Testis (tissue), 3 donors: ENCODE results near the gene SLC25A45. TPM values are rescaled to one million over a fixed set of nuclear protein-coding genes. Genes with fewer than 3 reads are reported as not detected.

Experiments used
- DNase-seq: peaks from one replicate; pipeline ENCODE4 v3.0.0-alpha.2; 2019
- H3K27ac ChIP-seq, 2 donors: fragments of 200-600 bp; sonication (generic); one replicate each; pipeline ENCODE4 v1.5.1; 2019
- H3K27me3 ChIP-seq: fragments of 200-600 bp; sonication (generic); one replicate; pipeline ENCODE4 v1.5.1; 2019
- H3K36me3 ChIP-seq: fragments of 200-600 bp; sonication (generic); one replicate; pipeline ENCODE4 v1.5.1; 2017; ENCODE audit warnings: low read depth; ENCODE audit errors: missing control alignments
- H3K4me1 ChIP-seq: fragments of 200-600 bp; sonication (generic); one replicate; pipeline ENCODE4 v1.5.1; 2019
- H3K4me3 ChIP-seq, 2 donors: fragments of 200-600 bp; sonication (generic); one replicate each; pipeline ENCODE4 v1.5.1; 2017 to 2019
- H3K9me3 ChIP-seq: fragments of 200-600 bp; sonication (generic); one replicate; pipeline ENCODE4 v1.5.1; 2017
- POLR2A ChIP-seq: fragments of 450-650 bp; IDR thresholded peaks from one replicate; pipeline ENCODE4 v1.6.1; 2017; ENCODE audit warnings: antibody characterized with exemption, mild to moderate bottlenecking, moderate library complexity
- WGBS, 2 donors: methylation state at CpG; one replicate each; pipeline ENCODE4 v1.1.5; 2018; 5-methylcytosine and 5-hydroxymethylcytosine counted together
- intact Hi-C: fragments of 100-400 bp; cut with DNase I; formaldehyde crosslinking; loops from one replicate; pipeline ENCODE4 v1.15.1; 2023; ENCODE audit warnings: low total_unique reads
- polyA plus RNA-seq: library from polyadenylated mRNA; stranded (reverse); fragments of 350-450 nt; fragmentation: Illumina TruSeq; extraction: RNeasy Lipid Tissue Mini Kit (QIAGEN cat#74804); gene quantifications from one replicate; pipeline ENCODE4 v1.2.3, GENCODE V29; 2014; ENCODE audit warnings: low read depth, low replicate concordance; ENCODE audit not compliant: insufficient read depth
- total RNA-seq, 2 donors: library from RNA; depleted of rRNA; stranded (reverse); fragments of >200 nt; gene quantifications; one replicate each; pipeline ENCODE4 v1.2.3, GENCODE V29; 2016
- TF ChIP-seq, protein P1 (sequence below), 3 experiments: fragments of 450-650 bp in 2 of 3; fragments of 200-600 bp in 1 of 3; sonication (generic) in 1 of 3; IDR thresholded peaks; one replicate each; pipeline ENCODE4 v1.5.1; 2016 to 2019; ENCODE audit warnings: antibody characterized with exemption in 3 of 3, mild to moderate bottlenecking in 2 of 3, moderate library complexity in 1 of 3

Gene SLC25A45
- total and polyA plus RNA-seq, 3 donors from 2014 or later, result 8.0 to 10.6 (median 10.1) TPM

GRCh38 chr11:65395961-65396530 lies 13.6 kb upstream of the SLC25A45 start:
- intact Hi-C loops, result no loop called here
- no peak overlapping the region for H3K4me3 ChIP-seq
- no peaks in the 10 kb centered on the region for H3K9me3 ChIP-seq
- H3K27ac ChIP-seq, result no peak overlapping the region
- H3K27me3 ChIP-seq, result no peaks in the 10 kb centered on the region
- 88 to 92% methylated on average over 3 to 15 of the region's 15 CpGs for WGBS, 2 donors
- peaks cover 21% of the 10 kb centered on the region for H3K4me1 ChIP-seq
- no peak for DNase-seq
- TF ChIP-seq, protein P1, sequence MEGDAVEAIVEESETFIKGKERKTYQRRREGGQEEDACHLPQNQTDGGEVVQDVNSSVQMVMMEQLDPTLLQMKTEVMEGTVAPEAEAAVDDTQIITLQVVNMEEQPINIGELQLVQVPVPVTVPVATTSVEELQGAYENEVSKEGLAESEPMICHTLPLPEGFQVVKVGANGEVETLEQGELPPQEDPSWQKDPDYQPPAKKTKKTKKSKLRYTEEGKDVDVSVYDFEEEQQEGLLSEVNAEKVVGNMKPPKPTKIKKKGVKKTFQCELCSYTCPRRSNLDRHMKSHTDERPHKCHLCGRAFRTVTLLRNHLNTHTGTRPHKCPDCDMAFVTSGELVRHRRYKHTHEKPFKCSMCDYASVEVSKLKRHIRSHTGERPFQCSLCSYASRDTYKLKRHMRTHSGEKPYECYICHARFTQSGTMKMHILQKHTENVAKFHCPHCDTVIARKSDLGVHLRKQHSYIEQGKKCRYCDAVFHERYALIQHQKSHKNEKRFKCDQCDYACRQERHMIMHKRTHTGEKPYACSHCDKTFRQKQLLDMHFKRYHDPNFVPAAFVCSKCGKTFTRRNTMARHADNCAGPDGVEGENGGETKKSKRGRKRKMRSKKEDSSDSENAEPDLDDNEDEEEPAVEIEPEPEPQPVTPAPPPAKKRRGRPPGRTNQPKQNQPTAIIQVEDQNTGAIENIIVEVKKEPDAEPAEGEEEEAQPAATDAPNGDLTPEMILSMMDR (IDR thresholded peaks at IDR 0.05), result no peak
- TF ChIP-seq POLR2A, result no peak
- H3K36me3 ChIP-seq, result no peaks in the 10 kb centered on the region

- H3K27ac ChIP-seq, result no peak overlapping the region
- no peak for TF ChIP-seq POLR2A
- H3K27me3 ChIP-seq, result no peaks in the 10 kb centered on the region
- DNase-seq, result no peak
- H3K36me3 ChIP-seq, result no peaks in the 10 kb centered on the region
- H3K4me1 ChIP-seq, result peaks cover 40% of the 10 kb centered on the region
- intact Hi-C loops, result no loop called here
- no peaks in the 10 kb centered on the region for H3K9me3 ChIP-seq
- no peak overlapping the region for H3K4me3 ChIP-seq
- 80 to 83% methylated on average over 1 to 16 of the region's 20 CpGs for WGBS, 2 donors
Observed at GRCh38 chr11:65394125-65394536, 11.7 kb upstream of the SLC25A45 start.

DNA sequence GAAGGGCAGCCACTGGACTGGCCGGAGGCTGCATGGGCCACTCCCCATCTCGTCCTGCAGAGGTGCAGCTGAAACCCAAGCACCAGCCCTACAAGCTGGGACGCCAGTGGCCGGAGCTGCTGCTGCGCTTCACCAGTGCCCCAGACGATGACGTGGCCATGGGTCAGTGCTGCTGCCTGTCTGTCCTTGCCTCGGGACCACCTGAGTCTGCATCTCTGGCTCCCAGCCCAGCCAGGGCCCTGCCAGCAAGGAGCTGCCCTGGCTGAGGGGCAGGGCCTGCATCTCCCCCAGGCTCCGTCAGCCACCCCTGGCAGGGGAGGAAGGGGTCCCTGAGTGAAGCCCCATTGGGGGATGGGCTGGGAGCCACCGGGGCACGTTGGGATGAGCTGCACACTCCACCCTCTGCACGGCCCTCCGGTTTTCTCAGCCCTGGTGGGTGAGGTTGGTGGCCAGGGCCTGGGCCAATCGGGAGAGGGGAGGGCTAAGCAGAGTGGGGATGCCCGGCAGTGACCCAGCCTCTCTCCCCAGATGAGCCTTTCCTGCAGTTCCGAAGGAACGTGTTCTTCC lies 11.2 kb upstream of the SLC25A45 start:
- H3K4me1 ChIP-seq, result peaks cover 44% of the 10 kb centered on the region
- intact Hi-C loops, result no loop called here
- no peaks in the 10 kb centered on the region for H3K36me3 ChIP-seq
- TF ChIP-seq POLR2A, result no peak
- TF ChIP-seq, protein P1 (IDR thresholded peaks at IDR 0.05), result no peak
- H3K27ac ChIP-seq, result no peak overlapping the region
- no peak for DNase-seq
- no peaks in the 10 kb centered on the region for H3K9me3 ChIP-seq
- H3K4me3 ChIP-seq, result no peak overlapping the region
- no peaks in the 10 kb centered on the region for H3K27me3 ChIP-seq
- 86 to 88% methylated on average over 2 to 17 of the region's 17 CpGs for WGBS, 2 donors

GRCh38 chr11:65392899-65393298 lies 10.5 kb upstream of the SLC25A45 start:
- no peaks in the 10 kb centered on the region for H3K27me3 ChIP-seq
- no peaks in the 10 kb centered on the region for H3K36me3 ChIP-seq
- no peak for DNase-seq
- intact Hi-C loops, result no loop called here
- no peak overlapping the region for H3K27ac ChIP-seq
- no peaks in the 10 kb centered on the region for H3K9me3 ChIP-seq
- no peak overlapping the region for H3K4me3 ChIP-seq
- TF ChIP-seq, protein P1 (IDR thresholded peaks at IDR 0.05), result no peak
- TF ChIP-seq POLR2A, result no peak
- H3K4me1 ChIP-seq, result peaks cover 51% of the 10 kb centered on the region
- WGBS, 2 donors, result 54 to 92% methylated on average over 4 to 5 of the region's 5 CpGs

DNA sequence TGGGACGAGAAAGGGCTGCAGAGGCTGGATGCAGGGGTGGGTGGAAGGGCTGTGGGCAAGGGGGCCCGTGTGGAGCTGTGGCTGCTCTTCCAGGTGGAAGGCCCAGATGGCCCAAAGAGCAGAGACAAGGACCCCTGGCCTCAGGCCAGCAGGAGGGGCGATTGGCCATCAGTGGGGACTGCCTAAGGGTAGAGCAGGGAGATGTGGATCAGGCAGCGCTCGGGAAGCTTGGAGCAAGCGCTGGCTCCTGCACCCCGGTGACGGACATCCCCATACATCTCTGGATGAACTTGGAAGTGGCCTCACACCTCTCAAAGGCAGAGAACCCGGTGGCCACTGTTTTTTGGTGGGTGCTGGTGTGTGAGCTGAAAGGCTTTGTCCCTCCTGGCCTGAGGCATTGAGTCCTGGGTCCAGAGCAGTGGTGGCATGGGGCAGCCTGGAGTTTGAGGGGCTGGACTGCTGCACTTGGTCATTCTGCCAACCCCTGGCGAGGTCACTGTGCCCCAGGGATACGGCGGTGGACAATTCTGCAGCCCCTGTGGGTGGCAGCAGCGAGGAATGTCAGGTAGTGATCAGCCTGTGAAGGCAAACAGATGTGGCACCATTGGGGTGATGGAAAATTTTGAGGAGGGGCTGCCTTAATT lies 9.9 kb upstream of the SLC25A45 start:
- H3K4me1 ChIP-seq, result peaks cover 57% of the 10 kb centered on the region
- 82 to 83% methylated on average over 12 to 13 of the region's 13 CpGs for WGBS, 2 donors

More for the DNA sequence above, 9.9 kb upstream of the SLC25A45 start:
- Histone ChIP-seq H3K27me3 (no peaks in the 10 kb centered on the region), H3K36me3 (no peaks in the 10 kb centered on the region), H3K9me3 (no peaks in the 10 kb centered on the region), H3K4me3 (no peak overlapping the region), H3K27ac (peak overlapping the region in 1 of 2 donors; percentile 50)
- TF ChIP-seq, protein P1 (IDR thresholded peaks at IDR 0.05), result no peak
- no peak for DNase-seq
- intact Hi-C loops, result no loop called here
